ENCODE results near the gene TLL2. TPM values are rescaled to one million over a fixed set of nuclear protein-coding genes. Genes with fewer than 3 reads are reported as not detected.

Gene TLL2
- total RNA-seq, 1 experiment from 2014 or later = 0.11 TPM

DNA sequence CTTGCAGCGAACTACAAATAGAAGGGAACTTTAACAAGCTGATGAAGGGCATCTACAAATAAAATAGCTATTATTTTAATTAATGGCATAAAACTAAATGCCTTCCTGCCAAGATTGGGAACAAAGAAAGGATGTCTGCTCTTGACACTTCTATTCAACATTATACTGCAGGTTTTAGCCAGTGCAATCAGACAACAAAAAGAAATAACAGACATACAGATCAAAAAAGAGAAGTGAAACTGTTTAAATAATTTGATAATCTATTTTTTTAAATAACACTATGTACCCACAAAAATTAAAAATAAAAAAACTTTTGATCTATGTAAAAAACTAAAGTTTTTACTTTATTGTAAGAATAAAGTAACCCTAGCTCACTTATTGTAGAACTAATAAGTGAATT is 22.4 kb upstream of the TLL2 start:
- Histone ChIP-seq H3K4me1 (ENCODE audit: insufficient read depth, low read length, poor library complexity, severe bottlenecking) (peaks cover 5% of the 10 kb centered on the region), H3K36me3 (ENCODE audit: insufficient read depth, low read length, poor library complexity, severe bottlenecking) (peaks cover 18% of the 10 kb centered on the region), H3K27ac (ENCODE audit: low read depth, low read length, poor library complexity, severe bottlenecking) (no peak overlapping the region), H3K9me3 (ENCODE audit: low read depth, low read length, poor library complexity, severe bottlenecking) (peaks cover 5% of the 10 kb centered on the region), H3K27me3 (replicated peaks; ENCODE audit: insufficient read depth, low read depth, low read length, poor library complexity) (no peaks in the 10 kb centered on the region), H3K4me3 (ENCODE audit: low read depth, low read length, poor library complexity, severe bottlenecking) (no peak overlapping the region)
- ChIA-PET CTCF (interaction anchor here (0.6 kb wide), 1 partner anchor 1170 kb away, joined by 4 read pairs; no protein-coding TSS in a partner anchor), POLR2A (ENCODE audit: low non-redundant PET) (no interaction called here)
- no peak for DNase-seq (ENCODE audit: low spot score)
- no peak for TF ChIP-seq EZH2 (IDR thresholded peaks at IDR 0.05; ENCODE audit: borderline replicate concordance, low read depth, low read length, poor library complexity, severe bottlenecking)
- BruUV-seq (replicated peaks) = no TSS peak
- intact Hi-C loops (cut with micrococcal nuclease; ENCODE audit: unreplicated experiment) = no loop called here

DNA sequence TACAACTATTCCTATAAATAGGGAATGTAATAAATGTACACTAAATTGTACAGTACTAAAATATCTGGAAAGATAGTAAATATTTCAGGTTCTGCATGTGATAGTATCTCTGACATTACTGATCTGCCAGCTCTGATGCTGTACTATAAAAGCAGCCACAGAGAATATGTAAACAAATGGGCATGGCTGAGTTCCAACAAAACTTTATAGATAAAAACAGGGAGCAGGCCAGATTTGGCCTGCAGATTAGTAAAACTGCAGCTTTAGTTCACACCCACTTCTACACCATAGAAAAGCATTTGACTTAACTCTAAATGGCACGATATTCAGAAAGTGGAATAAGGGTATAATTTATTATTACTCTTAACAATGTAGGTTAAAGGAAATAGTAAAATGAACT is 18.8 kb upstream of the TLL2 start:
- POLR2A ChIA-PET (ENCODE audit: low non-redundant PET) = interaction anchor here (0.6 kb wide), 1 partner anchor 64 kb away, joined by 3 read pairs; no protein-coding TSS in a partner anchor
- TF ChIP-seq EZH2 (IDR thresholded peaks at IDR 0.05; ENCODE audit: borderline replicate concordance, low read depth, low read length, poor library complexity, severe bottlenecking) = no peak
- TF ChIP-seq, protein P1, sequence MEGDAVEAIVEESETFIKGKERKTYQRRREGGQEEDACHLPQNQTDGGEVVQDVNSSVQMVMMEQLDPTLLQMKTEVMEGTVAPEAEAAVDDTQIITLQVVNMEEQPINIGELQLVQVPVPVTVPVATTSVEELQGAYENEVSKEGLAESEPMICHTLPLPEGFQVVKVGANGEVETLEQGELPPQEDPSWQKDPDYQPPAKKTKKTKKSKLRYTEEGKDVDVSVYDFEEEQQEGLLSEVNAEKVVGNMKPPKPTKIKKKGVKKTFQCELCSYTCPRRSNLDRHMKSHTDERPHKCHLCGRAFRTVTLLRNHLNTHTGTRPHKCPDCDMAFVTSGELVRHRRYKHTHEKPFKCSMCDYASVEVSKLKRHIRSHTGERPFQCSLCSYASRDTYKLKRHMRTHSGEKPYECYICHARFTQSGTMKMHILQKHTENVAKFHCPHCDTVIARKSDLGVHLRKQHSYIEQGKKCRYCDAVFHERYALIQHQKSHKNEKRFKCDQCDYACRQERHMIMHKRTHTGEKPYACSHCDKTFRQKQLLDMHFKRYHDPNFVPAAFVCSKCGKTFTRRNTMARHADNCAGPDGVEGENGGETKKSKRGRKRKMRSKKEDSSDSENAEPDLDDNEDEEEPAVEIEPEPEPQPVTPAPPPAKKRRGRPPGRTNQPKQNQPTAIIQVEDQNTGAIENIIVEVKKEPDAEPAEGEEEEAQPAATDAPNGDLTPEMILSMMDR (conservative IDR thresholded peaks at IDR 0.05; ENCODE audit: low read depth, low read length) = no peak
- Histone ChIP-seq H3K27ac (ENCODE audit: low read depth, low read length, poor library complexity, severe bottlenecking) (no peak overlapping the region), H3K4me3 (ENCODE audit: low read depth, low read length, poor library complexity, severe bottlenecking) (no peak overlapping the region), H3K4me1 (ENCODE audit: insufficient read depth, low read length, poor library complexity, severe bottlenecking) (peaks cover 5% of the 10 kb centered on the region), H3K36me3 (ENCODE audit: insufficient read depth, low read length, poor library complexity, severe bottlenecking) (peaks cover 21% of the 10 kb centered on the region), H3K9me3 (ENCODE audit: low read depth, low read length, poor library complexity, severe bottlenecking) (no peaks in the 10 kb centered on the region), H3K27me3 (replicated peaks; ENCODE audit: insufficient read depth, low read depth, low read length, poor library complexity) (no peaks in the 10 kb centered on the region)
- no TSS peak for BruUV-seq (replicated peaks)
- CTCF ChIA-PET = no interaction called here
- intact Hi-C loops (cut with micrococcal nuclease; ENCODE audit: unreplicated experiment) = no loop called here
- peak; percentile 33 for DNase-seq (ENCODE audit: low spot score)

DNA sequence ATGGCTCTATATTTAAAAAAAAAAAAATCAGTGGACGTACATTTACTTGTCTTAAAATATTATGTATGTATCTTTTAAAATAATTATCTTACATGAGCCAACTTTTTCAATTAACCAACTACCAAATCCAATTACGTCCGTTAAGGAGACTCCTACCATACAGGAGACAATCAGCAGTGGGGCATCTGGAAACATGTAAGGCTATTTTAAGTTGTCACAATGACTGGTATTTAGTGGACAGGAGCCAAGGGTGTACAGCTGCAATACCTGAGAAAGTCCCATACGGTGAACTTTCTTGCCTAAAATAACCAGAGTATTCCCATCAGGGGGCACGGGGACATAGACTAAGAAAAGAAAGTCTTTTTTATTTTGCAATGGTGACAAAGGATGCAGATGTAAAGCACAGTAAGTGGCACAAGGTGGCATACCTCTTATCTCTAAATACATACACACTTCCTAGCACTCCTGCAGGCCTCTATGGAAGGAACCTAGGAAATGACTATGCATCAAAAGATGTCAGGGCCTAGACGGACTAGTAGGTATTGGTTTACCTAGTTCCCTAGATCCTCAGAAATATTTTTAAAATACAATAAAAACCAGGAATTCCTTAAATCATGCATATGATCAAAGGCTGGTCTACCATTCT is 16.0 kb upstream of the TLL2 start:
- Histone ChIP-seq H3K9me3 (ENCODE audit: low read depth, low read length, poor library complexity, severe bottlenecking) (no peaks in the 10 kb centered on the region), H3K27ac (ENCODE audit: low read depth, low read length, poor library complexity, severe bottlenecking) (no peak overlapping the region), H3K27me3 (replicated peaks; ENCODE audit: insufficient read depth, low read depth, low read length, poor library complexity) (no peaks in the 10 kb centered on the region), H3K36me3 (ENCODE audit: insufficient read depth, low read length, poor library complexity, severe bottlenecking) (peaks cover 33% of the 10 kb centered on the region), H3K4me1 (ENCODE audit: insufficient read depth, low read length, poor library complexity, severe bottlenecking) (peaks cover 13% of the 10 kb centered on the region), H3K4me3 (ENCODE audit: low read depth, low read length, poor library complexity, severe bottlenecking) (no peak overlapping the region)
- TF ChIP-seq, protein P1 (conservative IDR thresholded peaks at IDR 0.05; ENCODE audit: low read depth, low read length) = no peak
- POLR2A ChIA-PET (ENCODE audit: low non-redundant PET) = no interaction called here
- no peak for DNase-seq (ENCODE audit: low spot score)
- intact Hi-C loops (cut with micrococcal nuclease; ENCODE audit: unreplicated experiment) = no loop called here
- no TSS peak for BruUV-seq (replicated peaks)
- CTCF ChIA-PET = no interaction called here

DNA sequence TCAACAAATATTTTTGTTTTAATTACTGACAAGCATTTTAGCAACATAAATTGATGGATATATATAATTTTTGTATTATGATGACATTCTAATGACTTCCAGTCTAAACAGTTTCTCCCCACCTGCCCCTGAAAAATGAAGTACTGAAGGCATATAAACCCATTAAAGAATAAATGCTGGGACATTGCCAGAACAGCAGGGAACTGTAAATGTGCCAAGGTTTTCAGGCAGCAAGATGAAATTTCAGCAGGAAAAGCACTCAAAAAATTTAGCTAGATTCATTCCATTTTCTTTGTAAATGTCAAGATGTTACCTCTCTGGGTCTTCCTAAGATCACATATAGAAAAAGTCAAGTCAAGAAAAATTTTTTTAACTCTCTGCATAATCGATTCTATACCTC is 11.0 kb upstream of the TLL2 start:
- no peak overlapping the region for H3K27ac ChIP-seq (ENCODE audit: low read depth, low read length, poor library complexity, severe bottlenecking)
- no peak overlapping the region for H3K4me3 ChIP-seq (ENCODE audit: low read depth, low read length, poor library complexity, severe bottlenecking)
- CTCF ChIA-PET = no interaction called here
- POLR2A ChIA-PET (ENCODE audit: low non-redundant PET) = no interaction called here
- H3K27me3 ChIP-seq (replicated peaks; ENCODE audit: insufficient read depth, low read depth, low read length, poor library complexity) = no peaks in the 10 kb centered on the region
- intact Hi-C loops (cut with micrococcal nuclease; ENCODE audit: unreplicated experiment) = no loop called here
- BruUV-seq (replicated peaks) = no TSS peak
- no peak for TF ChIP-seq EZH2 (IDR thresholded peaks at IDR 0.05; ENCODE audit: borderline replicate concordance, low read depth, low read length, poor library complexity, severe bottlenecking)
- TF ChIP-seq, protein P1 (conservative IDR thresholded peaks at IDR 0.05; ENCODE audit: low read depth, low read length) = no peak
- peak; percentile 25 for DNase-seq (ENCODE audit: low spot score)
- H3K36me3 ChIP-seq (ENCODE audit: insufficient read depth, low read length, poor library complexity, severe bottlenecking) = peaks cover 34% of the 10 kb centered on the region
- no peaks in the 10 kb centered on the region for H3K9me3 ChIP-seq (ENCODE audit: low read depth, low read length, poor library complexity, severe bottlenecking)
- peaks cover 10% of the 10 kb centered on the region for H3K4me1 ChIP-seq (ENCODE audit: insufficient read depth, low read length, poor library complexity, severe bottlenecking)
